ENCODE results near the gene FGR.

FGR gene

DNA sequence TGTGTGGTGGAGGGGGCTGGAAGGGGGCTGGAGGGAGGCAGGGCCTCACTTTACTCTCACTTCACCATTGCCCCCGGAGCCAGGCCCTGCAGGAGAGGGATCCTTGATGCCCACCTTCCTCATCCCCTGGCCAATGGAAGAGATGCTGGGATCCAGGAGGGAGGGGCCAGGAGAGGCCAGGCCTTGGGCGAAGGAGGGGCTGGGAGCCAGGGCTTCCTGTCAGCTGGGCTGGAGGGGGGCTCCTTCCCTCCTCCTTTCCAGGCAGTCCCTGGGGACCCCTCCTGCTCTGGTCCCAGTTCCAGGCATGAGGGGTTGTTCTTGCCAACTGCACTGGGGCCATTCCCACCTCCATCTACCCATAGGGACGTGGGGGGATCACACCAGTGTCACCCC is 36.7 kb downstream of the FGR start:
- DNase-seq (ENCODE audit: low spot score): no peak
- no peak overlapping the region for H3K4me3 ChIP-seq (ENCODE audit: severe bottlenecking)
- no peak for TF ChIP-seq CTCF (IDR thresholded peaks at IDR 0.05; ENCODE audit: poor library complexity, severe bottlenecking)
- no peak for ATAC-seq (ENCODE audit: low read depth)
- H3K27me3 ChIP-seq (ENCODE audit: insufficient read depth, poor library complexity, severe bottlenecking): no peaks in the 10 kb centered on the region
- H3K9me3 ChIP-seq (ENCODE audit: severe bottlenecking): no peaks in the 10 kb centered on the region
- peak overlapping the region; percentile 77 for H3K27ac ChIP-seq (ENCODE audit: poor library complexity, severe bottlenecking)
- peaks cover 53% of the 10 kb centered on the region for H3K4me1 ChIP-seq (ENCODE audit: insufficient read depth, poor library complexity, severe bottlenecking)
- H3K36me3 ChIP-seq (ENCODE audit: low read depth): no peaks in the 10 kb centered on the region

DNA sequence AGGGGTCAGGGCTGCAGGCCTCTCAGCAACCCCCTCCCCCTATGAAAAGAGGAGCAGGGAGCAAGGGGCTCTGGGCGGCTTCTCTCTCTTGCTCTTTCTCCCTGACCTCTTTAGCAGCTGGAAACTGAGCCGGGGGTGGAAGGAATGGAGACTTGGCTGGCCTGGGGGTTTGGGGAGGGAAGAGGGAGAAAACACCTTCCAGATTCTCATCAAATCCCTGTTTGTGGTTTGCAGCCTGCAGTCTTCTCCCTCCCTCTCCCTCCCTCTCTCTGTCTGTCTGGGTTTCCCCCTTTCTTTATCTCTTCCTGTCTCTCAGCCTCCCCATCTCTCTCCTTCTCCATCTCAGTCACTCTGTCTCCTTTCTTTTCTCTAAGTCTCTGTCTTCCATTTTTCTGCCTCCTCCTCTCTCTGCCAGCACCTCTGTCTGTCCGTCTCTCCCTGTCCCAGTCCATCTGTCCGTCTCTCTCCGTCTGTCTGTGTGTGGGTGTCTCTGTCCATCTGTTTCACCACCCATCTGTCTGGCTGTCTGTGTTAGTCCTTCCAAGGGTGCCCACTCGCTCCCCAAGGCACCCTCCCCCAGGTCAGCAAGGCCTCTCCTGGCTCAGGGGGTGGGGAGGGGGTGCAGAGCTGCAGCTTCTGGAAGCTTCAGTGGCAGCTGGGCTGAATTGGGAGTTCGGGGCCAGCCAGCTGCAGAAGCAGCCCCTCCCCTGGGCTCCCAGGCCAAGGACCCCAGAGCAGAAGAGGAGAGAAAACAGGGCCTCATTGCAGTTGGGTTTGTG is 37.3 kb downstream of the FGR start:
- Histone ChIP-seq H3K27ac (ENCODE audit: poor library complexity, severe bottlenecking) (peak overlapping the region; percentile 77), H3K4me3 (ENCODE audit: severe bottlenecking) (no peak overlapping the region), H3K36me3 (ENCODE audit: low read depth) (no peaks in the 10 kb centered on the region), H3K9me3 (ENCODE audit: severe bottlenecking) (no peaks in the 10 kb centered on the region), H3K27me3 (ENCODE audit: insufficient read depth, poor library complexity, severe bottlenecking) (no peaks in the 10 kb centered on the region), H3K4me1 (ENCODE audit: insufficient read depth, poor library complexity, severe bottlenecking) (peaks cover 53% of the 10 kb centered on the region)
- TF ChIP-seq CTCF (IDR thresholded peaks at IDR 0.05; ENCODE audit: poor library complexity, severe bottlenecking): no peak
- DNase-seq (ENCODE audit: low spot score) (no peak), ATAC-seq (ENCODE audit: low read depth) (no peak)

DNA sequence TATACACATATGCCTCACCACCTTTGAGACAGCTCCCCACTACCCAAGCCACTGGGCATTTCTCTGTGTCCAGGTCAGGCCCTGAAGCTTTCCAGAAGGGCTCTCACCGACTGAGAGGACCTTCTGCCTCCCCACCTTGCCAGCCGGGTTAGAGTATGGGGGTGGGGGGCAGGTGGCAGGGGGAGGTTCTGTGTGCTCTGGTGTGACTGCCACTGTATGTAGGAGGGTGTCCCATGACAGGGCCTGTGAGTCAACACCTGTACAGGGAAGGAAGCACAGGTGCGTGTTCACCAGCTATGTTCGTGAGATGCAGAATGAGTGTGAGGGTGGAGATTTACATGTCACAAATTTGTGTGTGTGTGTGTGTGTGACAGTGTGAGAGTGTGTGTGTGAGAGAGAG is 38.0 kb downstream of the FGR start:
- Histone ChIP-seq H3K36me3 (ENCODE audit: low read depth) (no peaks in the 10 kb centered on the region), H3K9me3 (ENCODE audit: severe bottlenecking) (no peaks in the 10 kb centered on the region), H3K4me1 (ENCODE audit: insufficient read depth, poor library complexity, severe bottlenecking) (peaks cover 53% of the 10 kb centered on the region), H3K27me3 (ENCODE audit: insufficient read depth, poor library complexity, severe bottlenecking) (no peaks in the 10 kb centered on the region), H3K27ac (ENCODE audit: poor library complexity, severe bottlenecking) (peak overlapping the region; percentile 68), H3K4me3 (ENCODE audit: severe bottlenecking) (no peak overlapping the region)
- ATAC-seq (ENCODE audit: low read depth) (no peak), DNase-seq (ENCODE audit: low spot score) (no peak)
- TF ChIP-seq CTCF (IDR thresholded peaks at IDR 0.05; ENCODE audit: poor library complexity, severe bottlenecking): no peak

GRCh38 chr1:27596261-27596660 is 38.7 kb downstream of the FGR start:
- no peaks in the 10 kb centered on the region for H3K27me3 ChIP-seq (ENCODE audit: insufficient read depth, poor library complexity, severe bottlenecking)
- DNase-seq (ENCODE audit: low spot score) (no peak), ATAC-seq (ENCODE audit: low read depth) (no peak)
- H3K9me3 ChIP-seq (ENCODE audit: severe bottlenecking): no peaks in the 10 kb centered on the region
- peak overlapping the region; percentile 68 for H3K27ac ChIP-seq (ENCODE audit: poor library complexity, severe bottlenecking)
- H3K4me3 ChIP-seq (ENCODE audit: severe bottlenecking): no peak overlapping the region
- peaks cover 56% of the 10 kb centered on the region for H3K4me1 ChIP-seq (ENCODE audit: insufficient read depth, poor library complexity, severe bottlenecking)
- no peaks in the 10 kb centered on the region for H3K36me3 ChIP-seq (ENCODE audit: low read depth)
- no peak for TF ChIP-seq CTCF (IDR thresholded peaks at IDR 0.05; ENCODE audit: poor library complexity, severe bottlenecking)

GRCh38 chr1:27595597-27595996 is 39.4 kb downstream of the FGR start:
- Histone ChIP-seq H3K4me1 (ENCODE audit: insufficient read depth, poor library complexity, severe bottlenecking) (peaks cover 56% of the 10 kb centered on the region), H3K27me3 (ENCODE audit: insufficient read depth, poor library complexity, severe bottlenecking) (no peaks in the 10 kb centered on the region), H3K4me3 (ENCODE audit: severe bottlenecking) (no peak overlapping the region), H3K36me3 (ENCODE audit: low read depth) (peaks cover 1% of the 10 kb centered on the region; the same call in 1 of the 2 replicates), H3K27ac (ENCODE audit: poor library complexity, severe bottlenecking) (peak overlapping the region; percentile 68), H3K9me3 (ENCODE audit: severe bottlenecking) (no peaks in the 10 kb centered on the region)
- ATAC-seq (ENCODE audit: low read depth) (no peak), DNase-seq (ENCODE audit: low spot score) (no peak)
- TF ChIP-seq CTCF (IDR thresholded peaks at IDR 0.05; ENCODE audit: poor library complexity, severe bottlenecking): no peak

All from RWPE2 (cell line).